HG03342 (cell line): ENCODE results near the gene PCGF5.
"Not testable (repeated sequence)": the region's sequence is repeated elsewhere in the genome, so short reads cannot be mapped to it uniquely, and the experiment has no call there.

Experiments
- ATAC-seq: cut with Tn5 transposase; IDR thresholded peaks from one replicate; pipeline ENCODE4 v1.9.1; 2021; ENCODE audit warnings: mild to moderate bottlenecking, moderate library complexity; ENCODE audit not compliant: unreplicated experiment

The PCGF5 gene

GRCh38 chr10:91317541-91317940 is 97.1 kb downstream of the PCGF5 start:
- ATAC-seq, result no peak

GRCh38 chr10:91319336-91319735 is 98.9 kb downstream of the PCGF5 start:
- ATAC-seq, result no peak

- not testable (repeated sequence) for ATAC-seq
Measured at GRCh38 chr10:91323293-91323905, 102.9 kb downstream of the PCGF5 start.

- ATAC-seq, result no peak
Measured at GRCh38 chr10:91328320-91328984, 108.0 kb downstream of the PCGF5 start.
